Astrocyte (in vitro differentiated cells and primary cell): Measurements from ENCODE around the gene GPRC5A. TPM values are rescaled to one million over a fixed set of nuclear protein-coding genes. Genes with fewer than 3 reads are reported as not detected.
A peak's percentile ranks its signal among the peaks of the same experiment; 100 is the strongest.

ENCODE experiments used
- DNase-seq: peaks from one replicate; pipeline ENCODE4 v3.0.0-alpha.2; 2010; ENCODE audit warnings: low read depth
- FAIRE-seq: peaks from 2 replicates; lab custom pipeline; 2011; peaks lifted over from hg19 to GRCh38; lab: Jason Lieb, UNC
- H2AFZ ChIP-seq: 2 replicates; pipeline ENCODE4 v1.6.0; 2012; ENCODE audit warnings: low read depth, low read length, inconsistent platforms
- H3K27ac ChIP-seq: 2 replicates; pipeline ENCODE4 v1.5.1; 2011; ENCODE audit warnings: low read depth, low read length, inconsistent platforms
- H3K27me3 ChIP-seq: 2 replicates; pipeline ENCODE4 v1.6.0; 2011; ENCODE audit warnings: low read length, inconsistent platforms; ENCODE audit not compliant: insufficient read depth
- H3K36me3 ChIP-seq: 2 replicates; pipeline ENCODE4 v1.5.1; 2011; ENCODE audit warnings: low read length, inconsistent platforms; ENCODE audit not compliant: insufficient read depth
- H3K4me1 ChIP-seq: 2 replicates; pipeline ENCODE4 v1.5.1; 2011; ENCODE audit warnings: low read length, inconsistent platforms; ENCODE audit not compliant: insufficient read depth
- H3K4me2 ChIP-seq: 2 replicates; pipeline ENCODE4 v1.6.0; 2012; ENCODE audit warnings: low read length, inconsistent platforms
- H3K4me3 ChIP-seq: 2 replicates; pipeline ENCODE4 v1.5.1; 2011; ENCODE audit warnings: low read depth, mild to moderate bottlenecking, low read length, inconsistent platforms; ENCODE audit not compliant: insufficient read depth
- H3K79me2 ChIP-seq: 2 replicates; pipeline ENCODE4 v1.6.0; 2012; ENCODE audit warnings: mild to moderate bottlenecking, low read length, inconsistent platforms; ENCODE audit not compliant: insufficient read depth
- H3K9ac ChIP-seq: 2 replicates; pipeline ENCODE4 v1.6.0; 2012; ENCODE audit warnings: mild to moderate bottlenecking, low read length, inconsistent platforms
- H3K9me3 ChIP-seq: 2 replicates; pipeline ENCODE4 v1.5.1; 2012; ENCODE audit warnings: low read depth, mild to moderate bottlenecking, low read length, inconsistent platforms; ENCODE audit not compliant: insufficient read depth
- H4K20me1 ChIP-seq: 2 replicates; pipeline ENCODE4 v1.6.0; 2012; ENCODE audit warnings: low read length, inconsistent platforms; ENCODE audit not compliant: insufficient read depth
- H3K27ac Mint-ChIP-seq: one replicate; pipeline ENCODE4 v1.8.0; 2021; ENCODE audit warnings: mild to moderate bottlenecking, mixed read lengths; ENCODE audit not compliant: unreplicated experiment
- H3K27me3 Mint-ChIP-seq: one replicate; pipeline ENCODE4 v1.8.0; 2021; ENCODE audit warnings: low read depth, mixed read lengths; ENCODE audit not compliant: unreplicated experiment
- H3K36me3 Mint-ChIP-seq: one replicate; pipeline ENCODE4 v1.8.0; 2021; ENCODE audit warnings: low read depth, mixed read lengths; ENCODE audit not compliant: unreplicated experiment
- H3K4me1 Mint-ChIP-seq: one replicate; pipeline ENCODE4 v1.8.0; 2021; ENCODE audit warnings: low read depth, mixed read lengths; ENCODE audit not compliant: unreplicated experiment
- H3K4me3 Mint-ChIP-seq: one replicate; pipeline ENCODE4 v1.8.0; 2021; ENCODE audit warnings: mild to moderate bottlenecking, moderate library complexity, mixed read lengths; ENCODE audit not compliant: unreplicated experiment
- H3K9me3 Mint-ChIP-seq: one replicate; pipeline ENCODE4 v1.8.0; 2021; ENCODE audit warnings: mild to moderate bottlenecking, mixed read lengths; ENCODE audit not compliant: unreplicated experiment
- CTCF ChIP-seq: IDR thresholded peaks from 2 replicates; pipeline ENCODE4 v1.5.1; 2011; ENCODE audit warnings: low read depth, mild to moderate bottlenecking, inconsistent platforms, low read length, moderate library complexity; ENCODE audit not compliant: insufficient read depth
- EZH2 ChIP-seq: IDR thresholded peaks from 2 replicates; pipeline ENCODE4 v1.6.1; 2012; ENCODE audit warnings: mild to moderate bottlenecking, low read length, inconsistent platforms; ENCODE audit not compliant: insufficient read depth
- total RNA-seq: library from RNA; stranded (reverse); gene quantifications from 2 replicates; pipeline ENCODE4 v1.2.1, GENCODE V29; 2021

Gene GPRC5A
- total RNA-seq, 1 donor from 2014 or later: 12.5 TPM

DNA sequence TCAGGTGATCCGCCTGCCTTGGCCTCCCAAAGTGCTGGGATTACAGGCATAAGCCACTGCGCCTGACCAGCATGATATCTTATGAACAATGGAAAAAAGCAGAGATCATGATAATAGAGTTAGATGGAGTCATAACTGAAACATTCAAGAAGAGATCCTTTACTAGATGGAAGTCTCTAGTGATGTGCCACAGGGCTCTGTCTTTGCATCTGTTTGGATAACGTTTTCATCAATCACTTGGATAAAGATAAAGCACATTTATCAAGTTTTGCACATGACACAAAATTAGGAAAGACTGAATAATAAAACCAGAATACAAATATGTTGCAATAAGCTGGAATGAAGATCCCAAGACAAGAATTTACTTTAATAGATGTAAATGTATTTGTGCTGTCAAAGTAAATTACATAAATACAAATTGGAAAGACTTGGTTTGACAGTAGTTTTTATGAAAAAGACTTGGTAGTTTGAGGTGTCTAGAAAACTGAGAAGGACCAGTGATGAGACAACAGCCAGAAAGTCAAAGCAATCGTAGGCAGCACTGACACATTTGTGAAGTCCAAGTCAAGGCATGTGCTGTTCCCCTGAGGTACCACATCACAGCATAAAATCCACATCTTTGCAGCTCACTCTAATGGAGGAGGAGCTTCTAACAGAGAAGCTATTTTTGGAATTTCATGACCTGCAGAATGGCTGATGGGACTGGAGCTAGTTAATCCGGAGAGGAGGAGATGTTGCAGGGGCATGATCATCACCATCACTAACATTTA lies 28.5 kb downstream of the GPRC5A start:
- Mint-ChIP-seq H3K9me3 (no peaks in the 10 kb centered on the region), H3K27ac (no peak overlapping the region), H3K4me1 (peaks cover 2% of the 10 kb centered on the region), H3K4me3 (no peak overlapping the region), H3K27me3 (peaks cover 6% of the 10 kb centered on the region), H3K36me3 (no peaks in the 10 kb centered on the region)
- Histone ChIP-seq H3K9me3 (no peaks in the 10 kb centered on the region), H3K4me3 (no peak overlapping the region), H3K27me3 (no peaks in the 10 kb centered on the region), H3K36me3 (no peaks in the 10 kb centered on the region), H3K4me2 (no peak overlapping the region), H3K4me1 (peaks cover 7% of the 10 kb centered on the region), H3K27ac (no peak overlapping the region), H3K9ac (no peak overlapping the region), H2AFZ (no peak overlapping the region), H3K79me2 (no peaks in the 10 kb centered on the region), H4K20me1 (no peaks in the 10 kb centered on the region)
- DNase-seq (no peak), FAIRE-seq (no peak)
- no peak for TF ChIP-seq EZH2

DNA sequence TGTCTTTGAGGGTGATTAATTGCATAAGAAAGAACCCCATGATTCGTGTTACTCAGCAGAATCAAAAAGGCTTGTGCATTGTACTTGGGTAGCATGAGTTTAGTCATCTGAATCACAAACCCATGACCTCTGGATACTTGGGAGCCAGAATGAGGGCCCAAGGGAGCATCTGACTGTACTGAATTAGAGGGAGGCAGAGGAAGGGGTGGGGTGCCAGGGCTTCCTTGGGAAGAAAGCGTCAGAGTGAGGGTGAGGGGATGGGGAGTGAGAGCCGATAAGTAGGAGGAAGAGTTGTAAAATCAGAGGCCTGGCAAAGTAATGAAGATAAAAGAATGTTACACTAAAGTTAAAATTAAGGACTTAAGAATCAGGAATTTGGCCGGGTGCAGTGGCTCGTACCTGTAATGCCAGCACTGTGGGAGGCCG lies 30.8 kb downstream of the GPRC5A start:
- Mint-ChIP-seq H3K4me3 (no peak overlapping the region), H3K9me3 (no peaks in the 10 kb centered on the region), H3K27ac (no peak overlapping the region), H3K4me1 (peaks cover 9% of the 10 kb centered on the region), H3K36me3 (no peaks in the 10 kb centered on the region), H3K27me3 (peaks cover 4% of the 10 kb centered on the region)
- Histone ChIP-seq H2AFZ (no peak overlapping the region), H3K9ac (no peak overlapping the region), H3K36me3 (no peaks in the 10 kb centered on the region), H3K79me2 (no peaks in the 10 kb centered on the region), H3K27me3 (no peaks in the 10 kb centered on the region), H4K20me1 (no peaks in the 10 kb centered on the region), H3K9me3 (no peaks in the 10 kb centered on the region), H3K4me3 (no peak overlapping the region), H3K4me2 (no peak overlapping the region), H3K27ac (no peak overlapping the region), H3K4me1 (peaks cover 8% of the 10 kb centered on the region)
- DNase-seq (peak; percentile 49), FAIRE-seq (no peak)
- TF ChIP-seq EZH2: no peak
- no peak for TF ChIP-seq CTCF

DNA sequence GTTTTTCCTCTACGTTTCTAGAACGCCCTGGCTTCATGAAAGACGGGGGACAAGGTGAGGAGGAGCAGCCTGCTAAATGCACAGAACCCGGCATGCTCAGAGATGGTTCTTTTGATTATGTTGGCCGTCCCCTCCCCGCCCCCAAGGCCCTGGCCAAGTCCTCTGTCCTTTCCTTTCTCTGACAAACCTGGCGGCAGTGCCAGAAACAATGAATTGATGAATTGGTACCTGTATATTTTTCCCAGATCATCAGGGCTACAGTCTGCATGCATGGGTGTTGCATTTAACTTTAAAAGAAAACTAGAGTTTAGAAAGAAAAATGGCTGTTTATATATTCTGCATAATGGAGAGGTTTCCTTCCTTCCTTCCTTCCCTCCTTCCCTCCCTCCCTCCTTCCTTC lies 31.6 kb downstream of the GPRC5A start:
- Histone ChIP-seq H3K9ac (no peak overlapping the region), H3K79me2 (no peaks in the 10 kb centered on the region), H3K36me3 (no peaks in the 10 kb centered on the region), H3K27me3 (no peaks in the 10 kb centered on the region), H2AFZ (no peak overlapping the region), H3K4me3 (no peak overlapping the region), H3K4me1 (peaks cover 8% of the 10 kb centered on the region), H3K27ac (no peak overlapping the region), H3K4me2 (no peak overlapping the region), H3K9me3 (no peaks in the 10 kb centered on the region), H4K20me1 (no peaks in the 10 kb centered on the region)
- Mint-ChIP-seq H3K36me3 (no peaks in the 10 kb centered on the region), H3K9me3 (no peaks in the 10 kb centered on the region), H3K4me3 (no peak overlapping the region), H3K4me1 (peaks cover 9% of the 10 kb centered on the region), H3K27ac (no peak overlapping the region), H3K27me3 (no peaks in the 10 kb centered on the region)
- TF ChIP-seq CTCF (no peak), EZH2 (no peak)
- FAIRE-seq (no peak), DNase-seq (no peak)
